H1 (cell line): ENCODE data around the gene MDK. TPM values are rescaled to one million over a fixed set of nuclear protein-coding genes. Genes with fewer than 3 reads are reported as not detected.

Experiments used
- CTCF ChIA-PET: fragments of 300-600 bp; sonication (Branson Sonifier 250); formaldehyde crosslinking; loops from one replicate; lab custom pipeline; 2021; ENCODE audit not compliant: partially characterized antibody; lab: Charles Lee
- POLR2A ChIA-PET: fragments of 300-600 bp; sonication (Branson Sonifier 250); formaldehyde crosslinking; loops from one replicate; lab custom pipeline; 2021; ENCODE audit warnings: inconsistent platforms; ENCODE audit not compliant: partially characterized antibody; lab: Charles Lee
- DNase-seq, 2 experiments: peaks; one replicate each; pipeline versions ENCODE4 v3.0.0 to v3.0.0-alpha.2; 2010 to 2022; ENCODE audit warnings: low spot score in 2 of 2, low read depth in 1 of 2, mixed read lengths in 1 of 2
- FAIRE-seq: peaks from 2 replicates; lab custom pipeline; 2011; peaks lifted over from hg19 to GRCh38; lab: Jason Lieb, UNC
- H2AFZ ChIP-seq: 2 replicates; pipeline ENCODE4 v1.8.1; 2012; ENCODE audit warnings: low read length, inconsistent platforms
- H2AK5ac ChIP-seq: 2 replicates; pipeline ENCODE4 v1.6.1; 2013; ENCODE audit warnings: low read depth, low read length
- H2BK120ac ChIP-seq: replicated peaks from 2 replicates; pipeline ENCODE3; 2013; ENCODE audit warnings: low read depth, low read length, inconsistent platforms
- H2BK12ac ChIP-seq: 2 replicates; pipeline ENCODE4 v1.6.1; 2013; ENCODE audit warnings: low read depth, low read length
- H2BK15ac ChIP-seq: 2 replicates; pipeline ENCODE4 v1.6.1; 2013; ENCODE audit warnings: low read length
- H2BK20ac ChIP-seq: 2 replicates; pipeline ENCODE4 v1.6.1; 2013; ENCODE audit warnings: low read length
- H2BK5ac ChIP-seq: 2 replicates; pipeline ENCODE4 v1.6.1; 2013; ENCODE audit warnings: low read depth, low read length
- H3K14ac ChIP-seq: 2 replicates; pipeline ENCODE4 v1.6.1; 2013; ENCODE audit warnings: inconsistent platforms; ENCODE audit not compliant: insufficient read length
- H3K18ac ChIP-seq: 2 replicates; pipeline ENCODE4 v1.6.1; 2013; ENCODE audit warnings: low read length; ENCODE audit errors: extremely low read depth
- H3K23ac ChIP-seq: 2 replicates; pipeline ENCODE4 v1.6.1; 2013; ENCODE audit warnings: inconsistent platforms; ENCODE audit not compliant: insufficient read length
- H3K23me2 ChIP-seq: 2 replicates; pipeline ENCODE4 v1.6.1; 2013; ENCODE audit warnings: low read depth, low read length
- H3K27ac ChIP-seq: 2 replicates; pipeline ENCODE4 v1.6.1; 2011; ENCODE audit warnings: low read depth, low read length, inconsistent platforms
- H3K27me3 ChIP-seq, 4 experiments: replicated peaks in 1 of 4; 1 replicate in 1 of 4; 2 replicates in 3 of 4; pipeline versions ENCODE4 v1.6.1 to v1.8.1; 2011 to 2013; ENCODE audit warnings: low read length in 3 of 4, mild to moderate bottlenecking in 3 of 4, inconsistent platforms in 2 of 4, mixed read lengths in 2 of 4, moderate library complexity in 1 of 4; ENCODE audit not compliant: control insufficient read depth in 3 of 4, insufficient read depth in 3 of 4; ENCODE audit errors: extremely low read depth in 1 of 4
- H3K36me3 ChIP-seq, 4 experiments: 2 replicates each; pipeline versions ENCODE4 v1.6.1 to v1.8.1; 2011 to 2013; ENCODE audit warnings: mild to moderate bottlenecking in 4 of 4, low read length in 3 of 4, moderate library complexity in 2 of 4, control low read depth in 1 of 4, inconsistent platforms in 1 of 4; ENCODE audit not compliant: insufficient read depth in 4 of 4, control insufficient read depth in 2 of 4
- H3K4ac ChIP-seq: replicated peaks from 2 replicates; pipeline ENCODE3; 2013; ENCODE audit warnings: low read length, low read depth, mixed read lengths, inconsistent platforms; ENCODE audit not compliant: insufficient read length
- H3K4me1 ChIP-seq, 4 experiments: replicated peaks in 1 of 4; 1 replicate in 1 of 4; 2 replicates in 3 of 4; pipeline versions ENCODE4 v1.6.1 to v1.8.1; 2011 to 2013; ENCODE audit warnings: low read length in 3 of 4, inconsistent platforms in 2 of 4, mixed read lengths in 1 of 4; ENCODE audit not compliant: insufficient read depth in 4 of 4, control insufficient read depth in 3 of 4
- H3K4me2 ChIP-seq, 2 experiments: 2 replicates each; pipeline versions ENCODE4 v1.6.1 to v1.8.1; 2011 to 2013; ENCODE audit warnings: low read depth in 2 of 2, low read length in 2 of 2, control low read depth in 1 of 2, inconsistent platforms in 1 of 2, mild to moderate bottlenecking in 1 of 2; ENCODE audit not compliant: insufficient read depth in 1 of 2
- H3K4me3 ChIP-seq, 4 experiments: fragments of 200-600, 300-600 bp in 1 of 4; sonication (generic), shearing (Covaris generic), sonication (Bioruptor Twin) in 1 of 4; 2 replicates each; pipeline versions ENCODE4 v1.5.1 to v1.8.1; 2011 to 2016; ENCODE audit warnings: low read length in 4 of 4, low read depth in 3 of 4, control low read depth in 2 of 4, inconsistent platforms in 2 of 4, mild to moderate bottlenecking in 2 of 4, mixed read lengths in 1 of 4, moderate library complexity in 1 of 4; ENCODE audit not compliant: insufficient read depth in 2 of 4; ENCODE audit errors: extremely low read depth in 1 of 4
- H3K56ac ChIP-seq: replicated peaks from 2 replicates; pipeline ENCODE3; 2013; ENCODE audit warnings: low read depth, mild to moderate bottlenecking, mixed read lengths, low read length, inconsistent platforms; ENCODE audit not compliant: insufficient read length
- H3K79me1 ChIP-seq: 2 replicates; pipeline ENCODE4 v1.6.1; 2013; ENCODE audit warnings: low read depth, low read length, control low read depth
- H3K79me2 ChIP-seq, 2 experiments: 2 replicates each; pipeline versions ENCODE4 v1.6.1 to v1.8.1; 2012 to 2013; ENCODE audit warnings: low read length in 2 of 2, mild to moderate bottlenecking in 2 of 2, inconsistent platforms in 1 of 2; ENCODE audit not compliant: insufficient read depth in 2 of 2, control insufficient read depth in 1 of 2
- H3K9ac ChIP-seq, 4 experiments: replicated peaks in 1 of 4; 1 replicate in 1 of 4; 2 replicates in 3 of 4; pipeline versions ENCODE4 v1.6.1 to v1.8.1; 2011 to 2013; ENCODE audit warnings: low read depth in 3 of 4, low read length in 3 of 4, control low read depth in 2 of 4, mild to moderate bottlenecking in 2 of 4, moderate library complexity in 2 of 4, inconsistent platforms in 1 of 4; ENCODE audit errors: extremely low read depth in 1 of 4
- H3K9me3 ChIP-seq, 2 experiments: 2 replicates each; pipeline versions ENCODE4 v1.6.1 to v1.8.1; 2012 to 2013; ENCODE audit warnings: mild to moderate bottlenecking in 2 of 2, moderate library complexity in 2 of 2, control low read depth in 1 of 2, inconsistent platforms in 1 of 2, low read depth in 1 of 2, low read length in 1 of 2, mixed read lengths in 1 of 2; ENCODE audit not compliant: insufficient read depth in 2 of 2
- H4K20me1 ChIP-seq, 2 experiments: replicated peaks in 1 of 2; 2 replicates each; pipeline versions ENCODE3 to v1.8.1; 2011 to 2013; ENCODE audit warnings: inconsistent platforms in 2 of 2, low read length in 2 of 2, mild to moderate bottlenecking in 1 of 2; ENCODE audit not compliant: insufficient read depth in 2 of 2, control insufficient read depth in 1 of 2
- H4K5ac ChIP-seq: 2 replicates; pipeline ENCODE4 v1.6.1; 2013; ENCODE audit warnings: low read length, low read depth, mixed read lengths, inconsistent platforms; ENCODE audit not compliant: insufficient read length
- H4K8ac ChIP-seq: 2 replicates; pipeline ENCODE4 v1.8.0; 2013; ENCODE audit warnings: mild to moderate bottlenecking, moderate library complexity, low read length, inconsistent platforms; ENCODE audit not compliant: insufficient read depth; ENCODE audit errors: extremely low read depth
- H4K91ac ChIP-seq: replicated peaks from 2 replicates; pipeline ENCODE3; 2013; ENCODE audit warnings: low read length, mixed read lengths, inconsistent platforms; ENCODE audit not compliant: insufficient read length
- ASH2L ChIP-seq: fragments of 200-600, 300-600 bp; sonication (generic); IDR thresholded peaks from one replicate; pipeline ENCODE4 v1.7.1; 2017; ENCODE audit warnings: low read length
- CBX5 ChIP-seq: fragments of 300-800, 300-1000 bp; sonication (generic); IDR thresholded peaks from 2 replicates; pipeline ENCODE4 v1.7.1; 2016; ENCODE audit warnings: antibody characterized with exemption, low read length, low read depth
- CHD2 ChIP-seq: IDR thresholded peaks from 2 replicates; pipeline ENCODE4 v1.6.1; 2012; ENCODE audit warnings: low read length, improper control_type of control experiment
- GTF2F1 ChIP-seq: IDR thresholded peaks from 2 replicates; pipeline ENCODE4 v1.6.1; 2012; ENCODE audit warnings: low read depth, low read length, improper control_type of control experiment, borderline replicate concordance
- NRF1 ChIP-seq: IDR thresholded peaks from 2 replicates; pipeline ENCODE4 v1.6.1; 2011; ENCODE audit warnings: mild to moderate bottlenecking, low read depth, low read length, improper control_type of control experiment
- POLR2A ChIP-seq, 2 experiments: IDR thresholded peaks; 1 replicate in 1 of 2; 2 replicates in 1 of 2; pipeline ENCODE4 v1.6.1; 2011; ENCODE audit warnings: low read depth in 2 of 2, low read length in 2 of 2, mild to moderate bottlenecking in 2 of 2; ENCODE audit errors: control extremely low read depth in 1 of 2
- SUZ12 ChIP-seq: fragments of 200-600 bp; sonication (generic); IDR thresholded peaks from 2 replicates; pipeline ENCODE4 v1.6.1; 2012; ENCODE audit warnings: mild to moderate bottlenecking, inconsistent platforms, low read length, moderate library complexity, mixed read lengths
- TAF1 ChIP-seq: IDR thresholded peaks from 2 replicates; pipeline ENCODE4 v1.6.1; 2011; ENCODE audit warnings: mild to moderate bottlenecking, low read depth, low read length
- YY1 ChIP-seq: IDR thresholded peaks from 2 replicates; pipeline ENCODE4 v1.6.1; 2011; ENCODE audit warnings: low read depth, mild to moderate bottlenecking, low read length
- ZNF274 ChIP-seq: IDR thresholded peaks from 2 replicates; pipeline ENCODE4 v1.7.0; 2012; ENCODE audit warnings: low read length, borderline replicate concordance; ENCODE audit errors: extremely low read depth
- WGBS, 2 experiments: shearing (Covaris generic) in 1 of 2; methylation state at CpG; one replicate each; pipeline versions ENCODE4 v1.1.6 to v1.1.7; 2013 to 2015; ENCODE audit warnings: low lambda C conversion rate in 2 of 2, mixed read lengths in 2 of 2, inconsistent platforms in 1 of 2, low coverage in 1 of 2, missing lambda C conversion rate in 1 of 2; ENCODE audit not compliant: insufficient replicate concordance in 2 of 2, insufficient coverage in 1 of 2, insufficient read length in 1 of 2; ENCODE audit errors: extremely low coverage in 1 of 2, missing lambda C conversion rate in 1 of 2; 5-methylcytosine and 5-hydroxymethylcytosine counted together
- polyA plus RNA-seq, 7 experiments: library from polyadenylated mRNA; depleted of rRNA in 3 of 7; stranded (reverse) in 5 of 7; unstranded in 2 of 7; fragments of >200 nt in 5 of 7; fragments of 200-250 nt in 2 of 7; gene quantifications; 1 replicate in 5 of 7; 2 replicates in 1 of 7; 4 replicates in 1 of 7; pipeline versions ENCODE4 v1.2.1 to v1.2.3, GENCODE V29; 2011 to 2013; ENCODE audit warnings: missing spikeins in 2 of 7, mixed read lengths in 2 of 7
- total RNA-seq: library from RNA; stranded (reverse); fragmentation: NEBNext Ultra II Directional; extraction: Animal tissue kit (Norgen Biotek cat#: 25700); gene quantifications from 2 replicates; pipeline ENCODE4 v1.2.1, GENCODE V29; 2021
- TF ChIP-seq, protein P1 (sequence below): IDR thresholded peaks from 2 replicates; pipeline ENCODE4 v1.6.1; 2012; ENCODE audit warnings: inconsistent platforms

Gene MDK
- total and polyA plus RNA-seq, 2 of the 8 experiments (the other 6 are each of a cell fraction or from before 2014, with no cell fraction given): 309 to 606 TPM

DNA sequence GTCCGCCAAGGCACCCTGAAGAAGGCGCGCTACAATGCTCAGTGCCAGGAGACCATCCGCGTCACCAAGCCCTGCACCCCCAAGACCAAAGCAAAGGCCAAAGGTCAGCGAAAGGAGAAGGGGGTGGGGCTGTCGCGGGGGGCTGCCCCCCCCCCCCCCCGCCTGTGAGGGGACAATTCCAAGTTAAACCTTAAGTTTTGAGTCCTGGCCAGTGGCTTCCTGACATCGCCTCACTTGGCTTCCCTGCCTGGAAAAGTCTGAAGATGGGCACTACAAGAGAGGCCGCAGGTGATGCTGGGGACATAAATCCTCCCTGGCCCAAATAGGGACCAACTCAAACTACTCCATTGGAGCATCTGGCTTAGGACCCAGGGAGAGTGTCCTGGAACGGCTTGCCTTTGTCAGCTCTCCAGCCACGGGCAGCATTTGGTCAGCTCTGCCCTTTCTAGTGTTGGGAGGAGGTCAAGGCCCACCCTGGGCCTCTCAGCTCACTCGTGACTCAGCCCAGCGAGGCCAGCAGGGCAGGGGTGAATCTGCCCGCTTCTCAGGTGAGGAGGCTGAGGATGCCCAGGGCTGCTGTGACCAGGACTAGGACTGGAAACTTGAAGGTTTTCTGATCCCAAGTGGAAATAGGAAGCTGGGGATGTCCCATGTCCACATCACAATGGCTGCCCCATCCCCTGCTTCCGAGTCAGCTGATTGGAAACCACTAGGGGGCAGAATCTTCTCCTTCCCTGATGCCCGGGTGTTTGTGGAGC is 1.4 kb downstream of the MDK start:
- CTCF ChIA-PET: interaction anchor here (0.6 to 2.8 kb wide), 50 partner anchors 9 to 839 kb away, joined by 3 to 21 read pairs (median 4); partner anchors contain the start of genes CHRM4, CREB3L1 and F2
- no peak overlapping the region for H4K91ac ChIP-seq
- no peak for FAIRE-seq
- H4K5ac ChIP-seq: no peak overlapping the region
- H3K79me2 ChIP-seq: no peaks in the 10 kb centered on the region; a peak in 1 of 4 replicates
- H3K4me3 ChIP-seq: peak overlapping the region; percentile 71 to 88 (median 77)
- no peak overlapping the region; the same call in 1 of the 2 replicates for H2BK15ac ChIP-seq
- H3K14ac ChIP-seq: no peak overlapping the region
- no peak overlapping the region for H2BK120ac ChIP-seq
- H3K23me2 ChIP-seq: peaks cover 9% of the 10 kb centered on the region; the same call in 1 of the 2 replicates
- H3K36me3 ChIP-seq: peaks cover 0 to 8% (median 0%) of the 10 kb centered on the region in 4 experiments; a peak in 3 of 8 replicates
- no peaks in the 10 kb centered on the region for H3K79me1 ChIP-seq
- POLR2A ChIA-PET: interaction anchor here (0.9 to 2.4 kb wide), 11 partner anchors 10 to 152 kb away, joined by 3 to 17 read pairs (median 4); partner anchors contain the start of genes CHRM4 and DGKZ
- peak overlapping the region in 2 of 4 experiments; percentile 93 to 95; a peak in 2 of 7 replicates for H3K9ac ChIP-seq
- H3K4ac ChIP-seq: no peak overlapping the region
- H3K4me1 ChIP-seq: peaks cover 0 to 19% (median 13%) of the 10 kb centered on the region in 4 experiments; a peak in 6 of 7 replicates
- peak overlapping the region; percentile 3; the same call in 1 of the 2 replicates for H4K8ac ChIP-seq
- H3K23ac ChIP-seq: no peak overlapping the region
- peaks cover 0 to 8% (median 4%) of the 10 kb centered on the region in 4 experiments; a peak in 3 of 7 replicates for H3K27me3 ChIP-seq
- no peak overlapping the region for H3K56ac ChIP-seq
- peak in 1 of 2 experiments; percentile 72 for DNase-seq
- no peak overlapping the region for H2AK5ac ChIP-seq
- peak overlapping the region; percentile 69 to 80 for H3K4me2 ChIP-seq
- no peak overlapping the region for H3K27ac ChIP-seq
- whole genome bisulfite sequencing, 2 experiments: 45% methylated on average over 15 of the region's 18 CpGs; no CpG with 5 or more reads in 1 of the 2 experiments
- H4K20me1 ChIP-seq: peaks cover 11 to 21% of the 10 kb centered on the region in 2 experiments
- no peaks in the 10 kb centered on the region for H3K9me3 ChIP-seq
- peak overlapping the region; percentile 85; the same call in 1 of the 2 replicates for H3K18ac ChIP-seq
- H2AFZ ChIP-seq: no peak overlapping the region
- H2BK5ac ChIP-seq: no peak overlapping the region
- H2BK20ac ChIP-seq: no peak overlapping the region
- H2BK12ac ChIP-seq: no peak overlapping the region
- peak; percentile 89 for TF ChIP-seq YY1
- no peak for TF ChIP-seq ZNF274
- no peak for TF ChIP-seq SUZ12
- TF ChIP-seq GTF2F1: no peak
- TF ChIP-seq CHD2: no peak
- TF ChIP-seq TAF1: no peak
- TF ChIP-seq NRF1: no peak
- TF ChIP-seq, protein P1, sequence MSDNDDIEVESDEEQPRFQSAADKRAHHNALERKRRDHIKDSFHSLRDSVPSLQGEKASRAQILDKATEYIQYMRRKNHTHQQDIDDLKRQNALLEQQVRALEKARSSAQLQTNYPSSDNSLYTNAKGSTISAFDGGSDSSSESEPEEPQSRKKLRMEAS: no peak
- no peak for TF ChIP-seq CBX5
- no peak for TF ChIP-seq ASH2L
- peak in 1 of 2 experiments; percentile 25; a peak in 1 of 3 replicates for TF ChIP-seq POLR2A (IDR thresholded peaks at IDR 0.05; ENCODE audit: control extremely low read depth in 1 of 2, low read depth in 2 of 2, low read length in 2 of 2)
